Vagina (tissue), 2 donors: Measurements from ENCODE around the gene B4GALNT3.

Experiments used
- POLR2A ChIP-seq, 2 donors: fragments of 450-650 bp; IDR thresholded peaks; one replicate each; pipeline ENCODE4 v1.6.1; 2017; ENCODE audit warnings: antibody characterized with exemption in 2 of 2, mild to moderate bottlenecking in 2 of 2, moderate library complexity in 2 of 2
- POLR2AphosphoS5 ChIP-seq, 2 donors: sonication (generic); formaldehyde crosslinking; IDR thresholded peaks; one replicate each; pipeline ENCODE4 v1.9.0; 2017; ENCODE audit warnings: antibody characterized with exemption in 2 of 2, mild to moderate bottlenecking in 2 of 2, low read depth in 1 of 2; ENCODE audit not compliant: insufficient read depth in 1 of 2
- TF ChIP-seq, protein P1 (sequence below), 3 experiments: fragments of 450-650 bp in 2 of 3; fragments of 200-600 bp in 1 of 3; sonication (generic) in 1 of 3; IDR thresholded peaks; one replicate each; pipeline ENCODE4 v1.5.1; 2017 to 2019; ENCODE audit warnings: antibody characterized with exemption in 3 of 3, mild to moderate bottlenecking in 2 of 3, moderate library complexity in 2 of 3

DNA sequence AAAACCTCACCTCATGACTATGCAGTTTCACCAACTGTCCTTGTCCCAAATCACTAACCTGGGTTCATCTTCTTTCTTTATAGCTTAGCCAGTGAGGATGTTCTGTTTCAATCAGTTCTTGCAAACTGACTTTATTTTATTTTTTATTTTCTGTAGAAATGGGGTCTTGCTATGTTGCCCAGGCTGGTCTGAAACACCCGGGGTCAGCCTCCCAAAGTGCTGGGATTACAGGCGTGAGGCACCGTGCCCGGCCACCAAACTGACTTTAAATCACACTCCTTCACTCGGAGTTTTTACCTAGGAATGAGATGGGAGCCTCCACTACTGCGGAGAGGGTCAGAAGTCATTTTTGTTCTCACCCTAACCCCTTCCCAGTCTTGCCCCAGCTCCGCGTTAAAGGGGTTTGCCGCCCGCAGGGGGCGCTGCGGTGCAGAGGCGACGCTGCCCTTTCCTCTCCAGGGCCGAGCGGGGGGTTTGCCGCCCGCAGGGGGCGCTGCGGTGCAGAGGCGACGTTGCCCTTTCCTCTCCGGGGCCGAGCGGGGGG lies 7.0 kb upstream of the B4GALNT3 start:
- TF ChIP-seq, protein P1, sequence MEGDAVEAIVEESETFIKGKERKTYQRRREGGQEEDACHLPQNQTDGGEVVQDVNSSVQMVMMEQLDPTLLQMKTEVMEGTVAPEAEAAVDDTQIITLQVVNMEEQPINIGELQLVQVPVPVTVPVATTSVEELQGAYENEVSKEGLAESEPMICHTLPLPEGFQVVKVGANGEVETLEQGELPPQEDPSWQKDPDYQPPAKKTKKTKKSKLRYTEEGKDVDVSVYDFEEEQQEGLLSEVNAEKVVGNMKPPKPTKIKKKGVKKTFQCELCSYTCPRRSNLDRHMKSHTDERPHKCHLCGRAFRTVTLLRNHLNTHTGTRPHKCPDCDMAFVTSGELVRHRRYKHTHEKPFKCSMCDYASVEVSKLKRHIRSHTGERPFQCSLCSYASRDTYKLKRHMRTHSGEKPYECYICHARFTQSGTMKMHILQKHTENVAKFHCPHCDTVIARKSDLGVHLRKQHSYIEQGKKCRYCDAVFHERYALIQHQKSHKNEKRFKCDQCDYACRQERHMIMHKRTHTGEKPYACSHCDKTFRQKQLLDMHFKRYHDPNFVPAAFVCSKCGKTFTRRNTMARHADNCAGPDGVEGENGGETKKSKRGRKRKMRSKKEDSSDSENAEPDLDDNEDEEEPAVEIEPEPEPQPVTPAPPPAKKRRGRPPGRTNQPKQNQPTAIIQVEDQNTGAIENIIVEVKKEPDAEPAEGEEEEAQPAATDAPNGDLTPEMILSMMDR (IDR thresholded peaks at IDR 0.05): peak in 1 of 3 experiments; percentile 30
- no peak for TF ChIP-seq POLR2A (IDR thresholded peaks at IDR 0.05)
- TF ChIP-seq POLR2AphosphoS5 (IDR thresholded peaks at IDR 0.05; ENCODE audit: insufficient read depth in 1 of 2, low read depth in 1 of 2): no peak
